Adipocyte (in vitro differentiated cells): ENCODE data around the gene NNT.
"Not testable (repeated sequence)": the region's sequence is repeated elsewhere in the genome, so short reads cannot be mapped to it uniquely, and the experiment has no call there.

Experiments
- DNase-seq: peaks from one replicate; pipeline ENCODE4 v3.0.0-alpha.2; 2015; ENCODE audit warnings: low read depth
- H3K27me3 ChIP-seq: replicated peaks from 2 replicates; pipeline ENCODE4 v1.7.0; 2013; ENCODE audit warnings: mild to moderate bottlenecking, low read length, moderate library complexity; ENCODE audit not compliant: control insufficient read depth, insufficient read depth
- H3K36me3 ChIP-seq: 2 replicates; pipeline ENCODE4 v1.7.0; 2013; ENCODE audit warnings: low read length, mild to moderate bottlenecking, moderate library complexity; ENCODE audit not compliant: control insufficient read depth, insufficient read depth, severe bottlenecking
- H3K4me1 ChIP-seq: 2 replicates; pipeline ENCODE4 v1.7.0; 2013; ENCODE audit warnings: mild to moderate bottlenecking, low read length, moderate library complexity; ENCODE audit not compliant: control insufficient read depth, insufficient read depth
- H3K4me3 ChIP-seq: 2 replicates; pipeline ENCODE4 v1.7.0; 2013; ENCODE audit warnings: mild to moderate bottlenecking, low read length, moderate library complexity
- H3K9ac ChIP-seq: 2 replicates; pipeline ENCODE4 v1.7.0; 2013; ENCODE audit warnings: mild to moderate bottlenecking, low read length, moderate library complexity
- H3K9me3 ChIP-seq: 2 replicates; pipeline ENCODE4 v1.7.0; 2013; ENCODE audit warnings: mild to moderate bottlenecking, low read length, moderate library complexity; ENCODE audit not compliant: control insufficient read depth

Gene NNT

DNA sequence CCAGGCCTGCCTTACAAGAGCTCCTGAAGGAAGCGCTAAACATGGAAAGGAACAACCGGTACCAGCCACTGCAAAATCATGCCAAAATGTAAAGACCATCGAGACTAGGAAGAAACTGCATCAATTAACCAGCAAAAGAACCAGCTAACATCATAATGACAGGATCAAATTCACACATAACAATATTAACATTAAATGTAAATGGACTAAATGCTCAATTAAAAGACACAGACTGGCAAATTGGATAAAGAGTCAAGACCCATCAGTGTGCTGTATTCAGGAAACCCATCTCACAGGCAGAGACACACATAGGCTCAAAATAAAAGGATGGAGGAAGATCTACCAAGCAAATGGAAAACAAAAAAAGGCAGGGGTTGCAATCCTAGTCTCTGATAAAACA lies 116.8 kb downstream of the NNT start:
- H3K27me3 ChIP-seq, H3K9ac ChIP-seq, H3K4me3 ChIP-seq, H3K9me3 ChIP-seq, DNase-seq, H3K4me1 ChIP-seq, H3K36me3 ChIP-seq: not testable (repeated sequence)

DNA sequence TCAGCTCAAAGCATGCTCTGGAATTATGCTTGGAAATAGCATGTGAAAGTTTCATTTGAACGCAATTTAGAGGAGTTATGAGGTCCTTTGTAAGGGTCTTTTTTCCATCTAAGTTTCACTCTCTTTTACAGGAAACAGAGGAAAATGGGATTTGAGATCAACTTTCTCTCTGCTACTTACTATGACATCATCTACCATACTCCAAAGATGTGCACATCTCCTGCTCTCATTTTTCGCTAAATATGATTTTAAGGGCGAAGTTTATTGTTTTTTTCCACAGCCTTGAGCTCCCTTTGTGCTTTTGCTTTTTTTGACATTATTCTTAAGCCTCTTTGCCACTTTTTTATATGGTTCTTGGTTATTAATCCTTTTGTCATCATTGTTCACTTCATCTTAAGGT lies 125.6 kb downstream of the NNT start:
- no peak for DNase-seq
- no peaks in the 10 kb centered on the region for H3K9me3 ChIP-seq
- H3K4me3 ChIP-seq: no peak overlapping the region
- H3K36me3 ChIP-seq: no peaks in the 10 kb centered on the region
- no peak overlapping the region for H3K9ac ChIP-seq
- peaks cover 10% of the 10 kb centered on the region for H3K4me1 ChIP-seq
- H3K27me3 ChIP-seq: no peaks in the 10 kb centered on the region

DNA sequence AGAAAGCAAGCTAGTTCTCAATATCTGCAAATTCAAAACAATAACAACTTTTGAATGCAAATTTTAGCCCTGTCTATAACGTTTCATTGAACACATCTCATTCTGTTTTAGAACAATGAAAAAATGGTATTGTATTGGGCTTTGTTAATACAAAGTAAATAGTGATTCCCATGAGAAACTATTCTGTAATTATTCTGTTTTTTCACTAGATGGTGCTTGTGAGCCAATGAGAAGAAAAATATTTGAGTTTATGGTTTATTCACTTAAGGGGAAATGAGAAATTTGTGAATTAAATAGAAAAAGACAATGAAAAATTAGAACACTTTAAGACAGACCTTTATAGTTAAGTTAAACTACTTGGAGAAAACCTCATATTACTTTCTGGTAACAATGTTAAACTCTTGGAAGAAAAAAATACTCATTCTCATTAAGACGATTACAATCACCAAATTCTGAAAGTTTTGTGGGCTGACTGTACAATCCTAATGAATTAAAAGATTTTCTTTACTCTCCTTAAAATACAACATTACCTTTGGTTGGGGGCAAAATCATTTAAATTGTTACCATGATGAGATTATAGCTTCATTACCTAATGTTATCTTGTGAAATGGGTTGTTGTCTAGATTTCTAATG lies 127.0 kb downstream of the NNT start:
- Histone ChIP-seq H3K9ac (peak overlapping the region; percentile 32), H3K27me3 (no peaks in the 10 kb centered on the region), H3K4me3 (no peak overlapping the region), H3K4me1 (peaks cover 10% of the 10 kb centered on the region), H3K36me3 (no peaks in the 10 kb centered on the region), H3K9me3 (no peaks in the 10 kb centered on the region)
- peak; percentile 73 for DNase-seq

DNA sequence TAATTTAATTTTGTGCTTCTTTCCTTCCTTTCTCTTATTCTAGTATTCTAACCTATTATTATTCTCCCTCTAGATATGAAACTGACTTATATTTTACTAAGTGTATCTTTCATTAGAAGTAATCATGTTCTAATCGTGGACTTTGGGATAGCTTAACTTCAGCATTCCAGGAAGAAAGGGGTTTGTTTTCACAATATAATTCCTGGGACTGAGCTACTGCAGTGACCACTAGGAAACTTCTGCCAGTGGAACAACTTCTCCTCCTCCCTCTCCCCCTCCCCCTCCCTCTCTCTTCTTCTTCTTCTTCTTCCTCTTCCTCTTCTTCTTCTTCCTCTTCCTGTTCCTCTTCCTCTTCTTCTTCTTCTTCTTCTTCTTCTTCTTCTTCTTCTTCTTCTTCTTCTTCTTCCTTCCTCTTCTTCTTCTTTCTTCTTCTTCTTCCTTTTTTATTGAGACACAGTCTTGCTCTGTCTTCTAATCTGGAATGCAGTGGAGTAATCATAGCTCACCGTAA lies 127.9 kb downstream of the NNT start:
- no peaks in the 10 kb centered on the region for H3K36me3 ChIP-seq
- peaks cover 10% of the 10 kb centered on the region for H3K4me1 ChIP-seq
- no peak overlapping the region for H3K4me3 ChIP-seq
- no peaks in the 10 kb centered on the region for H3K27me3 ChIP-seq
- H3K9ac ChIP-seq: peak overlapping the region; percentile 32
- H3K9me3 ChIP-seq: no peaks in the 10 kb centered on the region
- DNase-seq: no peak

DNA sequence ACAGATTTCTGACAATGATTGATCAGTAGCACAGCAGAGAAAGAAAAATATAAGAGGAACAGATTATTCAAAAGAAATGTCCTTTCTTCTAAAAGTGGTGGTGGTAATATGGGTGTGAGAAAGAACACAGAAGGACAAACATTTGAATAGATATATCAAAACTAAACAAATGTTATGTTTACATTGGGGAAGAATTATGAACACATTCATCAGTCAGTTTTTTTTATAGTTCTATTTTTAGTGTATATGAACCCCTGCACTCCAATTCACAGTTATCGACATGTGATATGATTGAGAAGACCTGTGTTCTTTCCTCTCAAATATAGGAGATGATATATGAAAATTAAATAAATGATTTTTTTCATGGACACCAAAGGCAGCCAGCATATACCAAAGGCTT lies 128.6 kb downstream of the NNT start:
- no peak for DNase-seq
- H3K4me3 ChIP-seq: no peak overlapping the region
- H3K9me3 ChIP-seq: no peaks in the 10 kb centered on the region

DNA sequence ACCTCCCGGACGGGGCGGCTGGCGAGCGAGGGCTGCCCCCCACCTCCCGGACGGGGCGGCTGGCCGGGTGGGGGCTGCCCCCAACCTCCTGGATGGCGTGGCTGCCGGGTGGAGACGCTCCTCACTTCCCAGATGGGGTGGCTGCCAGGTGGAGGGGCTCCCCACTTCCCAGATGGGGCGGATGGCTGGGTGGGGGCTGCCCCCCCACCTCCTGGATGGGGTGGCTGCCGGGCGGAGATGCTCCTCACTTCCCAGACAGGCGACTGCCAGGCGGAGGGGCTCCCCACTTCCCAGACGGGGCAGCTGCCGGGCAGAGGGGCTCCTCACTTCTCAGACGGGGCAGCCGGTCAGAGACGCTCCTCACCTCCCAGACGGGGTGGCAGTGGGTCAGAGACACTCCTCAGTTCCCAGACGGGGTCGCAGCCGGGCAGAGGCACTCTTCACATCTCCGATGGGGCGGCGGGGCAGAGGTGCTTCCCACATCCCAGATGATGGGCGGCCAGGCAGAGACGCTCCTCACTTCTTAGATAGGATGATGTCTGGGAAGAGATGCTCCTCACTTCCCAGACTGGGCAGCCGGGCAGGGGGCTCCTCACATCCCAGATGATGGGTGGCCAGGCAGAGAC lies 143.1 kb downstream of the NNT start:
- not testable (repeated sequence) for H3K4me1 ChIP-seq, H3K9ac ChIP-seq, H3K4me3 ChIP-seq, H3K36me3 ChIP-seq, H3K9me3 ChIP-seq, DNase-seq, H3K27me3 ChIP-seq

More for the DNA sequence above, 128.6 kb downstream of the NNT start:
- Histone ChIP-seq H3K27me3 (no peaks in the 10 kb centered on the region), H3K9ac (no peak overlapping the region), H3K36me3 (no peaks in the 10 kb centered on the region), H3K4me1 (peaks cover 10% of the 10 kb centered on the region)

DNA sequence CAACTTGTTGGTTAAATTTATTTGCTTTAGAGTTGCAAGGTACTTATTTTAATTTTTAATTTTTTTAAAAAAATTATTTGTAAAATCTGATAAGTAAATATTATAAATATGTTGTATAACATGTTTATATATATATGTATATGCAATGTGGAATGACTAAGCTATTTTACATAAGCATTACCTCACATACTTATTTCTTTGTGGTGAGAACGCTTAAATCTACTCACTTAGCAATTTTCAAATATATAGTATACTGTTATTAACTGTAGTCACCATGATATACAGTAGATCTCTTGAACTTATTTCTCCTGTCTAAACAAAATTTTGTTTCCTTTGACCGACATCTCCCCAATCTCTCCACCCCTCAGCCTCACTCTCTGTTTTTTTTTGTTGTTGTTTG lies 147.8 kb downstream of the NNT start:
- Histone ChIP-seq H3K27me3 (no peaks in the 10 kb centered on the region), H3K9ac (no peak overlapping the region), H3K36me3 (no peaks in the 10 kb centered on the region), H3K9me3 (no peaks in the 10 kb centered on the region), H3K4me1 (no peaks in the 10 kb centered on the region), H3K4me3 (no peak overlapping the region)
- DNase-seq: no peak

DNA sequence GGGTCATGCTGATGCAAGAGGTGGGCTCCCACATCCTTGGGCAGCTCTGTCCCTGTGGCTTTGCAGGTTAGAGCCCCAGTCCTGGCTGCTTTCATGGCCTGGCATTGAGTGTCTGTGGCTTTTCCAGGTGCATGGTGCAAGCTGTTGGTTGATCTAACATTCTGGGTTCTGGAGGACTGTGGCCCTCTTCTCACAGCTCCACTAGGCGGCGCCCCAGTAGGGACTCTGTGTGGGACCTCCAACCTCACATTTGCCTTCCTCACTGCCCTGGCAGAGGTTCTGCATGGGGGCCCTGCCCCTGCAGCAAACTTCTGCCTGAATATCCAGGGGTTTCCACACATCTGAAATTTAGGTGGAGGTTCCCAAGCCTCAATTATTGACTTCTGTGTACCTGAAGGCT lies 150.1 kb downstream of the NNT start:
- Histone ChIP-seq H3K9ac (no peak overlapping the region), H3K4me3 (no peak overlapping the region), H3K4me1 (no peaks in the 10 kb centered on the region), H3K9me3 (peaks cover 18% of the 10 kb centered on the region), H3K36me3 (no peaks in the 10 kb centered on the region), H3K27me3 (no peaks in the 10 kb centered on the region)
- no peak for DNase-seq
